ENCODE results near the gene MS4A14.
"Not testable (repeated sequence)": the region's sequence is repeated elsewhere in the genome, so short reads cannot be mapped to it uniquely, and the experiment has no call there.

Gene MS4A14

DNA sequence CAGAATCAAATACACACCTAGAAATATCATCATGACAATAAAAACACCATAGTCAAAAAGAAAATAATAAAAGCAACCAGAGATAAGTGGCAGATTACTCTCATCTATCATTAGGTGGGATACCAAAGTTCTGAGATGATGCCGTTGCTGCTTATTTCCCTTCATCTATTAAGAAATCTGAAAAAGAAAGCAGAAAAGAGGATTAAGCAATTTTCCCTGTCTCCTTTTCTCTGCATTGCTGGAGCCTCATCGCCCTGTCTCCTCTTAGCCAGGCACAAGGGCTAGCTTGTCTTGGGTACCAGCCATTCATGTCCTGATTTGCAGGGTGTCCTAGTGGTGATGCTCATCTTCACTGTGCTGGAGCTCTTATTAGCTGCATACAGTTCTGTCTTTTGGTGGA is 3.9 kb upstream of the MS4A14 start:
- DNase-seq = no peak

- no peak for DNase-seq
Measured at GRCh38 chr11:60393016-60393415, 3.2 kb upstream of the MS4A14 start.

- no peak for DNase-seq
Measured at GRCh38 chr11:60394666-60395380, 1.4 kb upstream of the MS4A14 start.

GRCh38 chr11:60396799-60397198 is 540 bp downstream of the MS4A14 start:
- DNase-seq = no peak

DNA sequence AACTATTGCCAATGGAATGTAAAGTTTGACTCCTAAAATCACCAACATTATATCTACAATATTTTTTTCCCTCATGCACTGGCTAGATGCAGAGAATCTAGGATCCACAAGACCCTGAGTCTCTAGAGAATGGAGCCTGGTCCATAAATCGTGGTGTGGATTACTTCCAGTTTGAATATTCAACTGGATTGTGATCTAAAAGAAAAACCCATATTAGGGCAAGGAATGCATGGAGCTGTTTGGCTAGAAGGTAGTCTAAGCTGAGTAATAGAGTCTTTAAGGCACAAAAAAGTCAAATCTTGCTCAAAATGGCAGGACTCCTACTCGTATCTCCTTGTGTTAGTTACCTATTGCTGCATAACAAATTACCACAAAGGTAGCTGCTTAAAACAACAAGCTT is 23.8 kb downstream of the MS4A14 start:
- DNase-seq = no peak

- no peak for DNase-seq
Measured at GRCh38 chr11:60422609-60423008, 26.4 kb downstream of the MS4A14 start.

- DNase-seq = no peak
Measured at GRCh38 chr11:60428517-60428916, 32.3 kb downstream of the MS4A14 start.

DNA sequence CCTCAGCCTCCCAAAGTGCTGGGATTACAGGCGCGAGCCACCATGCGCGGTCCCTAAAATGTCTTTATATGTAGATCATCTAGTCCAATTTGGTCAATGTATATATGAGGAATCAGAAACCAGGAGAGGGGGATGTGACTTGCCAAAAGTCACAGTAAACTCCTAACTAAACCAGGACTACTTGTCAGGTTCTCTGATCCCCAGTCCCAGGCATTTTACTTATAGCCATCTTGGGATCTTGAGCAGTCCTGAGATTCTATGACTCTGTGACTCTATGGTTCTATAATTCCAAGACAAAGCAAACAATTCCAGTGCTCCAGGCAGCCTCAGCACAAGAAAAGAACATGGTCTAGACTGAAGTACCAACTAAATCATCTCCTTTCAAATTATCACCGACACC is 33.0 kb downstream of the MS4A14 start, which contains the start of gene MS4A5:
MS4A5 (plus strand) TSS at position 301 of the 400 bp plus-strand sequence. CDS start 103 bp downstream, outside the sequence.
- no peak for DNase-seq

DNA sequence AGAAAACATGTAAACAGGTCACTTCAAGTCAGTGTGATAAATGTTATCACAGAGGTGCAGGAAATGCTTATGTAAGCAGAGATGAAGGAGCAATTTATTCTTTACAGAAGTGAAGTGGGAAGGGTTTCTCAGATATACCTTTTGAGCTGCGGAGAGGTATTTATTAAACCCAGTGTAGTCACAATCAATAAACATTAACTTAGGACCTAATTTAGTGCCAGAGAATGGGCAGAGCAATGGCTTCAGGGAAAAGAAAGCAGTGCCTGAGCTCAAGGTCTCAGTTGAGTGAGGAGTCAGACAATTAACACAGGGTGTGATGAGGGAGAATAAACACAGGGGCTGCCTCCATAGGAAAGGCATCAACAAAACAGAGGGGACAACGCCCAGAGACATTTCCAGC is 35.0 kb downstream of the MS4A14 start:
- no peak for DNase-seq

DNA sequence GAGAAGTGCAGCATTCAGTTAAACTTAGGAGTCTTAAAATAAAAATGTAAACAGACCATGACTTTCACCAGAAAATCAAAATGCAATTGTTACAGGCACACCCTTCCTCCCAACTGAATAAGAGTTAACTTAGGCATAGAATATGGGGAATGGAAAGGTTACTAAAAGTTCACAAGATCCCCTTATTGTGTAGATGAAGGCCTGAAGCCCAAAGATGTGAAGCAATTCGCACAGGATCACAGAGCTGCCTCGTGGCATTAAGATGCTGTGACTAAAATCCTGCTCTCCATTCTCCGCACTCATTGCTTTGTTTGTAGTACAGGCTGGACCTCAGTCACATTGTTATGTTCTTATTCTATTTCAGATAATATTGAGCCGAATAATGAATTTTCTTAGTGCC is 37.1 kb downstream of the MS4A14 start:
- no peak for DNase-seq

DNA sequence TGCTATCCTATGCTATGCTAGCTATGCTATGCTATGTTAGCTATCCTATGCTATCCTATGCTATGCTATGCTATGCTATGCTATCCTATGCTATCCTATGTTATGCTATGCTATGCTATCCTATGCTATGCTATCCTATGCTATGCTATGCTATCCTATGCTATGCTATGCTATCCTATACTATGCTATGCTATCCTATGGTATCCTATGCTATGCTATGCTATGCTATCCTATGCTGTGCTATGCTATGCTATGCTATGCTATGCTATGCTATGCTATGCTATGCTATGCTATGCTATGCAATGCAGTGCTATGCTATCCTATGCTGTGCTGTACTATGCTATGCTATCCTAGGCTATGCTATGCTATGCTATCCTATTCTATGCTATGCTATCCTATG is 50.8 kb downstream of the MS4A14 start:
- no peak for DNase-seq

GRCh38 chr11:60447846-60448245 is 51.6 kb downstream of the MS4A14 start:
- no peak for DNase-seq

GRCh38 chr11:60451185-60451584 is 54.9 kb downstream of the MS4A14 start:
- DNase-seq = not testable (repeated sequence)

DNA sequence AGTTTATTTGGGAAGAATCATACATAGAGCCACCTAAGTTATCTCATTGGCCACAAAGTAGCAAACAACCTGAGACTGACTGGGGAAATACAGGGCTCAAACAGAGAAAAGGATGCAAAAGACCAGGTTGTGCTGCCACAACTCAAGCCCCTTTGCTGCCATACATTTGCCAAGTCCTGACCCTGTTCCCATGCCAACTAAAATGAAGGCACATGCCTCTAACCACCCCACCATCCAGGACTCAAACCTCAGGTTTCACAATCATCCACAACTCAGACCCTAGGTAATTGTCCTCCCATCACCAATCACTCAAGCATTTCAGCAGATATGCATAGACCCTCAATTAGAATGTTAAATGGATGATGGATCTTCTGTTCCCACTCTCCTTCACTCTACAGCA is 58.0 kb downstream of the MS4A14 start:
- DNase-seq = no peak

DNA sequence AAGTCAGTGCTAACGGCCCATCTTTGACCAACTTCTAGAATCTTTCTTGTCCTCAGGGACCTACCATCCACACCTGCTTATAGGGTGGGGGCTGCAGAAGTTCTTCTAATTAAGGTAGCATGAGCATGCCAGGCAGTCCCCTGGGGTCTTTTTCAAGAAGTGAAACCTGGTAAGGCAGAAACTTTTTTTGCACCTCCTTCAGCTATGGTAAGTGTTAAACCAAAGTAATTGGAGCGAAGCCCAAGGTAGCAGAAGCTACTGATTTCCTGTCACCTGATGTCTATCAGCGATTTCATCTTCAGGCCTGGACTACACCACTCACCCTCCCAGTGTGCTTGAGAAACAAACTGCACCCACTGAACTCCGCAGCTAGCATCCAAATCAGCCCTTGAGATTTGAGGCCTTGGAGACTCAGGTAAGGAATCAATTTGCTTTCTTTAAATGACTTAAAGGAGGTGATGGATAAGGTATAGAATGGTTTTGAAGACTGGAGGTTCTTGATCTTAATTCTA is 59.3 kb downstream of the MS4A14 start, which contains the start of gene MS4A1:
MS4A1 (plus strand) TSS at position 317 of the 512 bp plus-strand sequence. CDS start 6,528 bp downstream, outside the sequence.
- DNase-seq = no peak

DNA sequence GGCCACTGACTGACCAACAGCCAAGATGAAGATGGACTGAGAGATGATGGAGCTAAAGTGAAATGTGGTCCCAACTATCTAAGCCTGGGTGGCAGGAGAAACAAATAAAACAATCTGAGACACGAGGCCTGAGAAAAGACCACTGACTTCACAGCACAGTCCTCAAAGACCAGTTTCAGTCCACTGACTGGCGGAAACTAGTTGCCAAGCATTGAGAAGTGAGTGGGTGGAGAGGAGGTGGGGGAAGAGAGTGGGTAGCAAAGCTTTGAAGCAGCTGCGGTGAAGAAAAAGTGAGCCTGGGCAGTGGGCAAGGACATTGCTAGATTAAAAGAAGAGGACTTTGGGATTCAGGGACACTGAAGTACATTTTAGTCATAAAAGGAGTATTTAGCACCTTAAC is 61.3 kb downstream of the MS4A14 start:
- DNase-seq = no peak

DNA sequence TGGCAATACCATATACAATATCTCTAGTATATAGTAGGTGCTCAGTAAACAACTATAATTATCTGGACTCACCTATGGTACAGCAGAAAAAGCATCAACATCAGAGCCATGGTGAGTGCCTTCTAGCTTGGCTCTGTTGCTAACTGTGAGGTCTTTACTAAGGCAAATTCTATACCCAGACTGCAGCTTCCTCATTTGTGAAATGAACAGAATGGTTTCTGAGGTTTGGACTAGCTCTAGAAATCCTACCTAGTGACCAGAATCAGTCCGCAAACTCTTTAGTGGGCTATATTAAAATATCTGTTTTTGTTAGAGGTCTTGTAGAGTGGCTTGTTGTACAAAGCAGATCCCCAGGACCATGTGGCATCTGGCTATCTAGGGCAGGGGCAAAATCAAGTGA is 63.1 kb downstream of the MS4A14 start:
- no peak for DNase-seq

Measured in activated CD4-positive, alpha-beta T cell treated with anti-CD3 and anti-CD28 coated beads, Interleukin-10, Interleukin-2, amounts not matched to agents 100 ng/mL and 50 ng/mL, durations not matched to agents 16 hours and 8 hours (primary cell).